ENCODE results near the gene DBF4B.

- TF ChIP-seq, protein P1, sequence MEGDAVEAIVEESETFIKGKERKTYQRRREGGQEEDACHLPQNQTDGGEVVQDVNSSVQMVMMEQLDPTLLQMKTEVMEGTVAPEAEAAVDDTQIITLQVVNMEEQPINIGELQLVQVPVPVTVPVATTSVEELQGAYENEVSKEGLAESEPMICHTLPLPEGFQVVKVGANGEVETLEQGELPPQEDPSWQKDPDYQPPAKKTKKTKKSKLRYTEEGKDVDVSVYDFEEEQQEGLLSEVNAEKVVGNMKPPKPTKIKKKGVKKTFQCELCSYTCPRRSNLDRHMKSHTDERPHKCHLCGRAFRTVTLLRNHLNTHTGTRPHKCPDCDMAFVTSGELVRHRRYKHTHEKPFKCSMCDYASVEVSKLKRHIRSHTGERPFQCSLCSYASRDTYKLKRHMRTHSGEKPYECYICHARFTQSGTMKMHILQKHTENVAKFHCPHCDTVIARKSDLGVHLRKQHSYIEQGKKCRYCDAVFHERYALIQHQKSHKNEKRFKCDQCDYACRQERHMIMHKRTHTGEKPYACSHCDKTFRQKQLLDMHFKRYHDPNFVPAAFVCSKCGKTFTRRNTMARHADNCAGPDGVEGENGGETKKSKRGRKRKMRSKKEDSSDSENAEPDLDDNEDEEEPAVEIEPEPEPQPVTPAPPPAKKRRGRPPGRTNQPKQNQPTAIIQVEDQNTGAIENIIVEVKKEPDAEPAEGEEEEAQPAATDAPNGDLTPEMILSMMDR (IDR thresholded peaks at IDR 0.05), result no peak
- TF ChIP-seq GABPA (IDR thresholded peaks at IDR 0.05; ENCODE audit: low read depth) (no peak), POLR2AphosphoS5 (IDR thresholded peaks at IDR 0.05; ENCODE audit: low read depth, low read length) (no peak), EP300 (IDR thresholded peaks at IDR 0.05; ENCODE audit: borderline replicate concordance in 1 of 2, low read depth in 1 of 2, low read length in 1 of 2) (no peak)
These were observed 83.8 kb downstream of the DBF4B start for GRCh38 chr17:44792276-44792675.
